MM.1S (cell line): ENCODE measurements around the gene UNC13C.
A peak's percentile ranks its signal among the peaks of the same experiment; 100 is the strongest.

Source experiments
- DNase-seq: peaks from one replicate; pipeline ENCODE4 v3.0.0-alpha.2; 2015
- H2AFZ ChIP-seq: fragments of 300-600 bp; sonication (generic); 2 replicates; pipeline ENCODE4 v1.6.0; 2016; ENCODE audit warnings: antibody characterized with exemption, low read length
- H3F3A ChIP-seq: fragments of 300-600 bp; sonication (generic); 2 replicates; pipeline ENCODE4 v1.6.1; 2016; ENCODE audit warnings: mild to moderate bottlenecking, antibody characterized with exemption, low read length, moderate library complexity, mixed read lengths; ENCODE audit not compliant: insufficient read depth
- H3K27ac ChIP-seq: fragments of 300-600 bp; sonication (generic); 2 replicates; pipeline ENCODE4 v1.5.1; 2016; ENCODE audit warnings: mild to moderate bottlenecking, low read length
- H3K27me3 ChIP-seq: fragments of 300-600 bp; sonication (generic); replicated peaks from 2 replicates; pipeline ENCODE4 v1.6.0; 2016; ENCODE audit warnings: low read length; ENCODE audit not compliant: insufficient read depth
- H3K36me3 ChIP-seq: fragments of 300-600 bp; sonication (generic); replicated peaks from 2 replicates; pipeline ENCODE4 v1.6.1; 2016; ENCODE audit warnings: mild to moderate bottlenecking, low read length, mixed read lengths; ENCODE audit not compliant: insufficient read depth
- H3K4me1 ChIP-seq: fragments of 300-600 bp; sonication (generic); 2 replicates; pipeline ENCODE4 v1.6.1; 2016; ENCODE audit warnings: low read length, mixed read lengths
- H3K4me2 ChIP-seq: fragments of 300-600 bp; sonication (generic); 2 replicates; pipeline ENCODE4 v1.6.0; 2016; ENCODE audit warnings: low read depth, low read length
- H3K4me3 ChIP-seq: fragments of 300-600 bp; sonication (generic); 2 replicates; pipeline ENCODE4 v1.5.1; 2016; ENCODE audit warnings: low read length, mixed read lengths
- H3K79me2 ChIP-seq: fragments of 300-600 bp; sonication (generic); 2 replicates; pipeline ENCODE4 v1.6.1; 2016; ENCODE audit warnings: mixed run types, low read length, mixed read lengths
- H3K9ac ChIP-seq: fragments of 300-600 bp; sonication (generic); 2 replicates; pipeline ENCODE4 v1.6.1; 2016; ENCODE audit warnings: low read length, mixed read lengths
- H3K9me2 ChIP-seq: fragments of 300-600 bp; sonication (generic); replicated peaks from 2 replicates; pipeline ENCODE4 v1.6.1; 2016; ENCODE audit warnings: mild to moderate bottlenecking, low read length, mixed read lengths; ENCODE audit not compliant: insufficient read depth
- H3K9me3 ChIP-seq: fragments of 300-600 bp; sonication (generic); replicated peaks from 2 replicates; pipeline ENCODE4 v1.6.1; 2016; ENCODE audit warnings: mild to moderate bottlenecking, low read length, mixed read lengths; ENCODE audit not compliant: insufficient read depth
- H4K20me1 ChIP-seq: fragments of 300-600 bp; sonication (generic); 2 replicates; pipeline ENCODE4 v1.6.1; 2016; ENCODE audit warnings: mild to moderate bottlenecking, low read length, moderate library complexity, mixed read lengths; ENCODE audit not compliant: insufficient read depth
- EZH2 ChIP-seq: fragments of 300-600 bp; sonication (generic); optimal IDR thresholded peaks from 2 replicates; pipeline ENCODE3; 2017; ENCODE audit warnings: low read depth, mild to moderate bottlenecking, antibody characterized with exemption, low read length, mixed read lengths
- EZH2phosphoT487 ChIP-seq: fragments of 300-600 bp; sonication (generic); IDR thresholded peaks from 2 replicates; pipeline ENCODE4 v1.6.1; 2018; ENCODE audit warnings: antibody characterized with exemption, low read length
- TF ChIP-seq, protein P1 (sequence below): fragments of 300-600 bp; sonication (generic); IDR thresholded peaks from 2 replicates; pipeline ENCODE4 v1.5.1; 2016; ENCODE audit warnings: antibody characterized with exemption, low read length, mixed read lengths

Gene UNC13C

DNA sequence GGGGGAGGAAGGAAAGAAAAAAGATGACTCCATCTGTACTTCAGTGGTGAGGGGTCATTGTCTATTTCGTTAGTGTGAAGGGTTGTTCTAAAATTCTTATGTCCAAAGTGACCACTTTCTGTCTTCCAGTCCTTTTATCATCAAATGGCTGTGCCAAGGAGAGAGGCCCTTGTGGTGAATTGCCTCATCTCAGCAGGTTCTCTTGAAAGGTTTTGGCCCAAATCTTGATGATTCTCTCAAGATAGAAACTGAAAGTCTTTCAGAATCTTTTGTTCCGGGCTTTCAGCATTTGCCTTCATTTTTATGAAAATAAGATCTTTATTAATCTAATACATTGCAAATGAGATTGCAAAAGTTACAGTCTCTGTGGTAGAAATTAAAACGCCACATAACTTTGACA is 642.7 kb downstream of the UNC13C start:
- Histone ChIP-seq H3K4me2 (peak overlapping the region; percentile 25; the same call in 1 of the 2 replicates), H3K9ac (no peak overlapping the region), H3K4me3 (no peak overlapping the region), H3K36me3 (peaks cover 12% of the 10 kb centered on the region), H3K9me3 (no peaks in the 10 kb centered on the region), H3F3A (no peaks in the 10 kb centered on the region), H3K27me3 (no peaks in the 10 kb centered on the region), H4K20me1 (no peaks in the 10 kb centered on the region), H3K79me2 (peaks cover 39% of the 10 kb centered on the region), H3K4me1 (peaks cover 14% of the 10 kb centered on the region), H3K27ac (peak overlapping the region; percentile 21; the same call in 1 of the 2 replicates), H2AFZ (no peak overlapping the region), H3K9me2 (no peaks in the 10 kb centered on the region)
- DNase-seq, result peak; percentile 73
- no peak for TF ChIP-seq EZH2
- no peak for TF ChIP-seq EZH2phosphoT487
- TF ChIP-seq, protein P1, sequence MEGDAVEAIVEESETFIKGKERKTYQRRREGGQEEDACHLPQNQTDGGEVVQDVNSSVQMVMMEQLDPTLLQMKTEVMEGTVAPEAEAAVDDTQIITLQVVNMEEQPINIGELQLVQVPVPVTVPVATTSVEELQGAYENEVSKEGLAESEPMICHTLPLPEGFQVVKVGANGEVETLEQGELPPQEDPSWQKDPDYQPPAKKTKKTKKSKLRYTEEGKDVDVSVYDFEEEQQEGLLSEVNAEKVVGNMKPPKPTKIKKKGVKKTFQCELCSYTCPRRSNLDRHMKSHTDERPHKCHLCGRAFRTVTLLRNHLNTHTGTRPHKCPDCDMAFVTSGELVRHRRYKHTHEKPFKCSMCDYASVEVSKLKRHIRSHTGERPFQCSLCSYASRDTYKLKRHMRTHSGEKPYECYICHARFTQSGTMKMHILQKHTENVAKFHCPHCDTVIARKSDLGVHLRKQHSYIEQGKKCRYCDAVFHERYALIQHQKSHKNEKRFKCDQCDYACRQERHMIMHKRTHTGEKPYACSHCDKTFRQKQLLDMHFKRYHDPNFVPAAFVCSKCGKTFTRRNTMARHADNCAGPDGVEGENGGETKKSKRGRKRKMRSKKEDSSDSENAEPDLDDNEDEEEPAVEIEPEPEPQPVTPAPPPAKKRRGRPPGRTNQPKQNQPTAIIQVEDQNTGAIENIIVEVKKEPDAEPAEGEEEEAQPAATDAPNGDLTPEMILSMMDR, result no peak

DNA sequence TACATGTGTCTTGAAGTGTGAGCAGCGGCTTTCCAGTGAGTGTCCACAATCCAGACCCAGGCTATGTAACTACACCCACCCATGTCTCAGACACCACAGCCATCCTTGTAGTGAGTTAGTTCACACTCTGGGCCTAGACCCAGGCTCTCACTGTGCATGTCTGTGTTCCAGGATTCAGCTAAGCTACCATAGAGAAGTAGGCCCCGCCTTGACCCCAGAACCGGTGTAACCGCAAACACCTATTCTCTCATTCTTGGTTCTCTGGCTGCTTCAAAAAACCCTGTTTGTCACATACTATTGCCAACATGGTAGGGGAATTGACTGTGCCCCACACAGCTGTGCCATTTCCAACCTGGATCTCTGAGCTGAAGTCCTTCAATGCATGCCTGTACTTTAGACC is 657.9 kb downstream of the UNC13C start:
- Histone ChIP-seq H4K20me1 (no peaks in the 10 kb centered on the region), H3K27me3 (no peaks in the 10 kb centered on the region), H3K4me1 (no peaks in the 10 kb centered on the region), H3K9me3 (no peaks in the 10 kb centered on the region), H3K79me2 (no peaks in the 10 kb centered on the region), H3K9ac (no peak overlapping the region), H3K4me3 (no peak overlapping the region), H3K36me3 (no peaks in the 10 kb centered on the region), H3K4me2 (no peak overlapping the region), H3K9me2 (no peaks in the 10 kb centered on the region), H2AFZ (no peak overlapping the region), H3K27ac (no peak overlapping the region), H3F3A (no peaks in the 10 kb centered on the region)
- TF ChIP-seq, protein P1, result no peak
- TF ChIP-seq EZH2phosphoT487 (no peak), EZH2 (no peak)
- DNase-seq, result no peak

DNA sequence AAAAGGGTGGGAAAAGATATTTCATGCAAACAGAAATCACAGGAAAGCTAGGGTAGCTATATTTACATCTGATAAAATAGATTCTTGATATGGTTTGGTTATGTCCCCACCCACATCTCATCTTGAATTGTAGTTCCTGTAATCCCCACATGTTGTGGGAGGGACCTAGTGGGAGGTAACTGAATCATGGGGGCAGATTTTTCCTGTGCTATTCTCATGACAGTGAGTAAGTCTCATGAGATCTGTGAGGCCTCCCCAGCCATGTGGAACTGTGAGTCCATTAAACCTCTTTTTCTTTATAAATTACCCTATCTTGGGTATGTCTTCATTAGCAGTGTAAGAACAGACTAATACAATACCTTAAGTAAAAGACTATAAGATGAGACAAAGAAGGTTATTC is 660.4 kb downstream of the UNC13C start:
- no peaks in the 10 kb centered on the region for H3K79me2 ChIP-seq
- no peak overlapping the region for H2AFZ ChIP-seq
- no peaks in the 10 kb centered on the region for H3K9me2 ChIP-seq
- no peak overlapping the region for H3K4me3 ChIP-seq
- H3F3A ChIP-seq, result no peaks in the 10 kb centered on the region
- H3K4me2 ChIP-seq, result no peak overlapping the region
- no peaks in the 10 kb centered on the region for H3K4me1 ChIP-seq
- H3K9me3 ChIP-seq, result no peaks in the 10 kb centered on the region
- no peak overlapping the region for H3K27ac ChIP-seq
- no peaks in the 10 kb centered on the region for H4K20me1 ChIP-seq
- no peaks in the 10 kb centered on the region for H3K27me3 ChIP-seq
- no peak for TF ChIP-seq EZH2
- no peak for TF ChIP-seq EZH2phosphoT487
- TF ChIP-seq, protein P1, result no peak
- no peak for DNase-seq
- H3K9ac ChIP-seq, result no peak overlapping the region
- H3K36me3 ChIP-seq, result no peaks in the 10 kb centered on the region
